ENCODE data around the gene KRR1.

Gene KRR1

GRCh38 chr12:75511116-75512048 lies at the start of gene KRR1:
Gene KRR1, minus strand, starts transcription at chr12:75511609. Its CDS starts 12 bp downstream, at chr12:75511597.
- peak; percentile 99 for DNase-seq

- DNase-seq = no peak
Measured at GRCh38 chr12:75560167-75560566, 48.8 kb upstream of the KRR1 start.

- DNase-seq = no peak
Measured at GRCh38 chr12:75558287-75558686, 46.9 kb upstream of the KRR1 start.

GRCh38 chr12:75556311-75556899 lies 45.0 kb upstream of the KRR1 start:
- DNase-seq = no peak

GRCh38 chr12:75554556-75554880 lies 43.1 kb upstream of the KRR1 start:
- no peak for DNase-seq

- DNase-seq = no peak
Measured at GRCh38 chr12:75553836-75554555, 42.6 kb upstream of the KRR1 start.

- DNase-seq = no peak
Measured at GRCh38 chr12:75553398-75553797, 42.0 kb upstream of the KRR1 start.

GRCh38 chr12:75551477-75551876 lies 40.1 kb upstream of the KRR1 start:
- DNase-seq = no peak

GRCh38 chr12:75550401-75551240 lies 39.2 kb upstream of the KRR1 start:
- DNase-seq = peak in 1 of 2 experiments; percentile 16

GRCh38 chr12:75549989-75550388 lies 38.6 kb upstream of the KRR1 start:
- DNase-seq = no peak

- no peak for DNase-seq
Measured at GRCh38 chr12:75548879-75549278, 37.5 kb upstream of the KRR1 start.

GRCh38 chr12:75545636-75546035 lies 34.2 kb upstream of the KRR1 start:
- DNase-seq = no peak

- no peak for DNase-seq
Measured at GRCh38 chr12:75543529-75543928, 32.1 kb upstream of the KRR1 start.

- DNase-seq = no peak
Measured at GRCh38 chr12:75542942-75543341, 31.5 kb upstream of the KRR1 start.

GRCh38 chr12:75539889-75540288 lies 28.5 kb upstream of the KRR1 start:
- no peak for DNase-seq

- no peak for DNase-seq
Measured at GRCh38 chr12:75533239-75533638, 21.8 kb upstream of the KRR1 start.

- no peak for DNase-seq
Measured at GRCh38 chr12:75529826-75530225, 18.4 kb upstream of the KRR1 start.

- DNase-seq = no peak
Measured at GRCh38 chr12:75529316-75529715, 17.9 kb upstream of the KRR1 start.

- DNase-seq = no peak
Measured at GRCh38 chr12:75528692-75529091, 17.3 kb upstream of the KRR1 start.

GRCh38 chr12:75528272-75528671 lies 16.9 kb upstream of the KRR1 start:
- peak; percentile 16 to 26 for DNase-seq

- peak; percentile 68 to 71 for DNase-seq
Measured at GRCh38 chr12:75526655-75527511, 15.5 kb upstream of the KRR1 start.

GRCh38 chr12:75525263-75525662 lies 13.9 kb upstream of the KRR1 start:
- DNase-seq = no peak

All from SHP77 (cell line).